Activated CD8-positive, alpha-beta memory T cell treated with anti-CD3 and anti-CD28 coated beads for 4 hours (primary cell): ENCODE data around the gene HPS5.

Experiments used
- DNase-seq, 2 donors: peaks; one replicate each; pipeline ENCODE4 v3.0.0-alpha.2; 2020; ENCODE audit warnings: low read depth in 2 of 2

HPS5 gene

GRCh38 chr11:18321578-18321968 lies 367 bp downstream of the HPS5 start:
- no peak for DNase-seq

DNA sequence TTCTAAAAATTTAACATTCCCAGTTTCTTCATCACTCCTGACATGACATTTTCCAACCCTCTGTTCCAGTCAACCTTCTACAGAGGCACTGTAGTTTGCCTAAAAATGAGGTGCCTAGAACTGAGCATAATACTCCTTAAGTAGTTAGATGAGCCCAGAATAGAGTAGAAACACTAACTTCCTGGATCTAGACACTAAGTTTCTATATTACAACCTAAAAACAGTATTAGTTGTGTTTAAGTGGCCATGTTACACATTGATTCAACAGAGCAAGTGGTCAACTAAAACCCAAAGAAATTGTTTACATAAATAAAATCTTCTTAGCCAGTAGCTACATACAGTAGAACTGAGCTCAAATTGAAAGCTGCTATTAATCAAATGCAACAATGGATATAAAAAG lies 1.3 kb downstream of the HPS5 start:
- no peak for DNase-seq

- DNase-seq, result no peak
Measured at GRCh38 chr11:18319914-18320313, 2.0 kb downstream of the HPS5 start.

GRCh38 chr11:18317551-18317950 lies 4.4 kb downstream of the HPS5 start:
- no peak for DNase-seq

DNA sequence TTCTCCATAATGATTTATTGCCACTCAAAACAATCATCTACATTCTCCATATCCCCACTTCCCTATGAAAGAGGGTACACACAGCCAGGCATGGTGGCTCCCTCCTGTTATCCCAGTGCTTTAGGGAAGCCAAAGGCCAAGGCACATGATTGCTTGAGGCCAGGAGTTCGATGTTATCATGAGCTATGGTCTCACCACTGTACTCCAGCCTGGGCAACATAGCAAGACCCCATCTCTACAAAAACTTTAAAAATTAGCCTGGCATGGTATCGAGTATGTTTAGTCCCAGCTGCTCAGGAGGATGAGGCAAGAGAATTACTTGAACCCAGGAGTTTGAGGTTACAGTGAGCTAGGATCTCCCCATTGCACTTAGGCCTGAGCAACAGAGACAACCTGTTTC lies 6.0 kb downstream of the HPS5 start:
- DNase-seq, result no peak

DNA sequence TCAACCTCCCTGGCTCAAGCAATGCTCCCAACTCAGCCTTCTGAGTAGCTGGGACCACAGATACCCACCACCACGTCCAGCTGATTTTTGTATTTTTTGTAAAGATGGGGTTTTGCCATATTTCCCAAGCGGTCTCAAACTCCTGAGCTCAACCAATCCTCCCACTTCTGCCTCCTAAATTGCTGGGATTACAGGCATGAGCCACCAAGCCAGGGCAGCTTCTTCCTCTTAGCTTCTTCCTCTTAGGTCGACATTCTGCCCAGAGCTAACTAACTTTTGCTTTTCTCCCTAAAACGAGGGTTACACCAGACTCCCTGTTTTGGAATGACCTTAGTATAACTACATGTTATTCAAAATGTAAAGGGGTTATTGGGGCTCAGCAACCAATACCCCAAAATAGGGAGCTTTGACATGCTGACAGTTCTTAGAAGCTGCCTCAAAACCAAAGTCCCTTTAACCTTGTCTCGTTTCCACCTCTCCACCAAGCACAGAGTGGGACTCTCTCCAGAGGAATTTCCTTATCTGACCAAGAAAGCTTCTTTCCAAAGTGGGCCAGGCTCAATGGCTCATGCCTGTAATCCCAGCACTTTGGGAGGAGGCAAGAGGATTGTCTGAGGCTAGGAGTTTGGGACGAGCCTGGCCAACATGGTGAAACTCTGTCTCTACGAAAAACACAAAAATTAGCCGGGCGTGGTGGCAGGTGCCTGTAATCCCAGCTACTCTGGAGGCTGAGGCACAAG lies 7.0 kb downstream of the HPS5 start:
- DNase-seq, result no peak

GRCh38 chr11:18313965-18314763 lies 7.8 kb downstream of the HPS5 start:
- no peak for DNase-seq

DNA sequence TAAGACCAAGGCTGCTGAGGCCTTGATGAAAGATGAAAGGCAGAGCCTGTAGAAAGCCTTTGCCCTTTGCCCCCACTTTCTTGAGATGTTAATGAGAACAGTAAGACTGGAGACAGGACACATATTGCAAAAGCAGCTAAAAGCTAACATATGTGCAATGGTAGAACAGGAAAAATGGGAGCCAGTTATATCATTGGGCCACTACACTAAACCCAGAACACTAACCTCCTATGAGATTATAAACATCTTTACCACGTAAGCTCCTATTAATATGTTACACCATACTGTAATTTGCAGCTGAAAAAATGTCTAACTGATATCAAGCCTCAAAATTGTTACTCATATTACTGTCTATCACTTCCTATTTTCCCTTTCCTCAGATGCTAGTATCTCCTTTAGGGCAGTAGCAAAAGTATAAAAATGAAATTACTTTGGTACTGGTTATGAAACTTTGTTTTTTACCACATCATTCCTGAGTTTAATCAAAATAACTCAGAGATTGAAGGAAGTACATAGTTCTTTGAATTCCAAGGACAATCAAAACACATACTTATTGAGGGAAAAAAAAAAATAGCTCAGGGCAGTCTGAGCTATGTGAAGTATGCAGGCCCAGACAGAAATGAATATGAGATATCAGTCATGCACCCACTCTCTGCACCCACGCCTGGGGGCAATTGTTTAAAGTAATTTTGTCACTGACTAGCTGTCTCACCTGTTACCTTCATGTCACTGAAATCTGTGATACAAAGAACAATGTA lies 9.1 kb downstream of the HPS5 start:
- DNase-seq, result no peak

DNA sequence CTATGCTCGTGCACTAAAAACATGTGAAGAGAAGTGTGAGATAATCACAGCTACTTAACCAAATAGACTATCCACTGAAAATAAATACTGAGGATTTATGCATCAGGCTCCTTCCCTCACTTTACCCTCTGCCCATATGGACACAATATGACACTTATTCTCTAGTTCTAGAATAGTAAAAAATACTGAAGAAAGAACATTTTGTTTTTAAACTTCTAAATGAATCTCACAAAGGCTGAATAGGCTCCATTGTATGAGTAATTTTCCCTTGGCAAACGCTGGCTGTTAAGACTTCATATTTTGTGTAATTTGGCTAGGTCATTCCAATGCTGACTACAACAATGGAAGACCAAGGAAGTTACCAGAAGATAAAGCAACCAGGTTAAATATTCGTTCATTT lies 9.9 kb downstream of the HPS5 start:
- DNase-seq, result no peak

DNA sequence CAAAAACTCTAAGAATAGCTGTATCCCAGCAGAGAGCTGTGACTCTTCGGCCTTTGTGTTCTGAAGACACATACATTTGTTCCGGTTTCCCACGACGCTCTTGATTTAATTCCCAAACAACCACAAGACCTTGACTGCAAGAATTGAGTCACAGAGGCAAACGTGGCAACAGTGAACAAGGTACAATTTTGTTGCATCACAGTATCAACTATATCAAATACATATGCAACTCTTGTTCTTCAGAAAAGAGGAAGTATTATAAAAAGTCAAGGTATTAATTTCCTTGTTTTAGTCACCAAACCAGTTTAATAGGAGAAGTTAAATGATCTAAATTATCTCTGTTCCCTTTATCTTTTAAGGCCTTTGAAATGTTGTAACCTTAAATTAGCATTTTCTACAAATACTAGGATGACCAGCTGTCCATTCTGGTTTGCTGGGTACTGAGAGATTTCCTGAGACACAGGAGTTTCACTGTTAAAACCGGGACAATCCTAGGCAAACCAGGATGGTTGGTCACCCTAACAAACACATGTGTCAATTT lies 11.1 kb downstream of the HPS5 start:
- no peak for DNase-seq

DNA sequence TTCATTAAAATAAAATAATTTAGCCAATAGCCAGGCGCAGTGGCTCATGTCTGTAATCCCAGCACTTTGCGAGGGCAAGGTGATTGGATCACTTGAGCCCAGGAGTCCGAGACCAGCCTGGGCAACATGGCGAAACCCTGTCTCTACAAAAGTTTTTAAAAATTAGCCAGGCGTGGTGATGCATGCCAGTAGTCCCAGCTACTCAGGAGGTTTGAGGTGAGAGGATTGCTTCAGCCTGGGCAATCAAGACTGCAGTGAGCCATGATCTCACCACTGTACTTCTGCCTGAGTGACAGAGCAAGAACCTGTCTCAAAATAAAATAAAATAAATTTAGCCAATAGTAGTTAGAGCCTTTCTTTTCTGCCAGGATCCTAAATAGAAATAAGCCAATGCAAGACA lies 12.2 kb downstream of the HPS5 start:
- no peak for DNase-seq

GRCh38 chr11:18308242-18308641 lies 13.7 kb downstream of the HPS5 start:
- DNase-seq, result no peak

DNA sequence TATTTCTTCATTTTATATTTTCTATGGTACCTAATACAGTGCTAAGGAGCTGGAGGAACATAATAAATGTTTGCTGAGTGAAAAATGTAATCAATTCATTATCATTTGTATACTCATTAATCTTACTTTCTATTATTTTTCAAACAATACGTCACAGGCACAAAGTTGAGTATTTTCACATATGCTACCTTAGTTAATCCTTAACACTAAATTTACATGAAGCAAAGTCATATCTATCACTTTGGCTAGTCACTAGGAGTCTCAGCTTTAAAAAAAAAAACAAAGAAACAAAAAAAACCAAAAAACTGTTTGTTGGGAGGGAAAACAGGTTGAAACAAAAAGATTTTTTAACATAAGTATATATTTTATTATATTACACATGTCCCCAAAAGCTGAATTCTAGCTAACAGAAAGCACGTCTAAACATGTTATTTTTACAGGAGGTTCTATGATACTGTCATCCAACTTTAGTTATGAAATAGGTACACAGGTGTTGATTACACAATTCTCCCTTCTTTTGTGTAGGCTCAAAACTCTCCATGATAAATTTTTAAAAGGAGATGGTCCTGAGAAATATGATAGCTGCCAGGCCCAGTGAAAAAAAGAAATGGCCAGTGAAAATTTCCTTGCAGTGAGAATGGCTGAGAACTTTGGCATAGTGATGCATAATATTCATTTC lies 14.3 kb downstream of the HPS5 start:
- no peak for DNase-seq

DNA sequence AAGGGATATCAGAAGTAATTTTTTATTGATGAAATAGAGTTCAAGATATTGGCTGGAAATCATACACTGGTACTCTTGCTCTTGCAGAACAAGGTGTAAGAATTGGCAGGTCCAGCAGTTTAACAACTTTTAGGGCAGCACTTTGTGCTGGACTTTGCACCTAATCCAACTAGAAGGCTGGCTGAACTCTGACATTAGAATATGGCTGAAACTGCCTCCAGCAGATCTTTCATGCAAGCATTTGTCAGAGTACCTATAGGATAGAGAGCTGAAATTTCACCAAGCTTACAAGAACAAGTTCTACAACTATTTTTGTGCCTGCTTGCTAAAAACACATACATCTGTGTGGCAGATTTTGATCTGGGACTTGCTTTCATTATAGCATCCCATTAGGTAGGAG lies 17.2 kb downstream of the HPS5 start:
- no peak for DNase-seq

- no peak for DNase-seq
Measured at GRCh38 chr11:18299721-18300120, 22.2 kb downstream of the HPS5 start.

DNA sequence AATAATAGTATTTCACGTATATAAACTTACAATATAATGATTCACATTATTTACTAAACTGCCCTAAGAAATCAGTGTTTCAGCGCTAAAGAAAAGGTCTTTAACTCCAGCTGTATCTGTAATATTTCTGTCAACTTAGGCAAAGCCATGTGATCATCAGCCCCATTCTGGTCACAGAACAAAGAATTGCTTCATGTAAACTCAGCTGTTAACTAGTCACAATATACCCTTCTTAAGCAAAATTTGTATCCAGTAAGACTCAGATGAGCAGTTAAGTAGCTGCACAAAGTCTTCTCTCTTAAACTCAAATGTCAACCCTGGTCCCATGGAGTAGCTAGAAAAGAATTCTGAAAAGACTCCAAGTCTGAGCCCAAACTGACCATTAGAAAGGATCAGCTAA lies 26.6 kb downstream of the HPS5 start:
- DNase-seq, result no peak

DNA sequence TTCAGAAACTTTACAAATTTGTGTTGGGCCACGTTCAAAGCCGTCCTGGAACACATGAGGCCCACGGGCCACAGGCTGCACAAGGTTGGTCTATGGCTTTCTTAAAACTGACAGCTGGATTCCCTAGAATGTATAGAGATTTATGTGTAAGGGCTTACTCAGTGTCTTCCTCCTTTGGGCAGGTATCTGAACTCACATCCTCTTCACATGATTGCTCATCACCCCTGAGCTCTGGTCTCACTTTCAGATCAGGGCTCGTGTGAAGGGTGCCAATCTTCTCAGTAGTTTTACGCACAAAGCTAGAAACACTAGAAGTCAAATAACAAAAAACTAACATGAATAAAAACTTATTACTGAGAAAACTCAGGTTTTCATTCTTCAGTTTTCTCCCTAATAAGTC lies 27.1 kb downstream of the HPS5 start:
- DNase-seq, result no peak

DNA sequence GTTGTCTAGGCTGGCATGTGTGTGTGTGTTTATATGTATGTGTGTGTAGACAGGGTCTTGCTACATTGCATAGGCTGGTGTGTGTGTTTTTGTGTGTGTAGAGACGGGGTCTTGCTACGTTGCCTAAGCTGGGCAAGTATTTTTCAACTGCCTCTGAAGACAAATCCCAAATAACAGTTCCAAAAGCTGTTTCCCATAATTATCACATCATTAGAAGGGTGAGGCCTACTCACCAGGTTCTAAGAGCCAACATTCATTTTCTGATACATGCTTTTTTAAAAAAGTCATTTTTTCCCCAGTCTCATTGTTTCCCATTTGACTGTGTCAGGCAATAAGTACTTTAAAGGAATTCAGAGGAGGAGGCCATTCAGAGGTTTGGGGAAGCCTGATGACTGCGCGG lies 33.0 kb downstream of the HPS5 start:
- DNase-seq, result no peak

- DNase-seq, result no peak
Measured at GRCh38 chr11:18285841-18286240, 36.1 kb downstream of the HPS5 start.

GRCh38 chr11:18282626-18283025 lies 39.3 kb downstream of the HPS5 start:
- no peak for DNase-seq

DNA sequence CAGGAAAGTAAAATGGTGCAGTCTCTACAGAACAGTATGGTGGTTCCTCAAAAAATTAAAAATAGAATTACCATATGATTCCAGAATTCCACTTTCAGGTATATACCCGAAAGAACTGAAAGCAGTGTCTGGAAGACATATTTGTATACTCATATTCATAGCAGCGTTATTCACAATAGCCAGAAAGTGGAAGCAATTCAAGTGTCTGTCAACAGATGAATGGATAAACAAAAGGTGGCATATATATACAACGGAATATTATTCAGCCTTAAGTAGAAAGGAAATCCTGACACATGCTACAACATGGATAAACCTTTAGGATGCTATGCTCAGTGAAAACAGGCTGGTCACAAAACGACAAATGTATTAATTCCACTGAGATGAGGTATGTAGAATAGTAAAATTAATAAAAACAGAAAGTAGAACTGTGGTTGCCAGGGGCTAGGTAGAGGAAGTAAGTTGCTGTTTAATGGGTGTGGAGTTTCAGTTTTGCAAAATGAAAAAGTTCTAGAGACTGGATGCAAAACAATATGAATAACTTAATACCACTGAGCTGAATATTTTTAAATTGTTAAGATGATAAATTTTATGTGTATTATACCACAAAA lies 41.4 kb downstream of the HPS5 start:
- DNase-seq, result no peak
